ENCODE results near the gene HIC1. TPM values are rescaled to one million over a fixed set of nuclear protein-coding genes. Genes with fewer than 3 reads are reported as not detected.

The HIC1 gene
- total and polyA plus RNA-seq, 9 donors = 3.9 to 108 (median 60.8) TPM

- peak in 3 of 5 donors; percentile 43 to 64 (median 50) for DNase-seq
- no peak overlapping the region for H3K4me3 ChIP-seq
- peaks cover 24% of the 10 kb centered on the region for H3K4me1 ChIP-seq (ENCODE audit: insufficient read depth)
- intact Hi-C loops (cut with DNase I) = no loop called here
- no peak for TF ChIP-seq EP300 (IDR thresholded peaks at IDR 0.05)
- TF ChIP-seq CTCF (IDR thresholded peaks at IDR 0.05) = no peak
- no peak for TF ChIP-seq POLR2A (IDR thresholded peaks at IDR 0.05)
- 30 to 45% (median 33%) methylated on average over 17 of the region's 17 CpGs for WGBS, 3 donors
- H3K9me3 ChIP-seq = no peaks in the 10 kb centered on the region
- H3K36me3 ChIP-seq = no peaks in the 10 kb centered on the region
- H3K27me3 ChIP-seq = no peaks in the 10 kb centered on the region
- peak overlapping the region; percentile 9 to 78 for H3K27ac ChIP-seq
Measured at GRCh38 chr17:2076087-2076984, 21.4 kb downstream of the HIC1 start.

GRCh38 chr17:2077040-2077439 lies 22.1 kb downstream of the HIC1 start:
- TF ChIP-seq EP300 (IDR thresholded peaks at IDR 0.05) = no peak
- TF ChIP-seq POLR2A (IDR thresholded peaks at IDR 0.05) = no peak
- TF ChIP-seq CTCF (IDR thresholded peaks at IDR 0.05) = no peak
- H3K36me3 ChIP-seq = no peaks in the 10 kb centered on the region

GRCh38 chr17:2081564-2081963 lies 26.7 kb downstream of the HIC1 start:
- no peak overlapping the region for H3K27ac ChIP-seq
- intact Hi-C loops (cut with DNase I) = no loop called here

More at GRCh38 chr17:2077040-2077439, 22.1 kb downstream of the HIC1 start:
- intact Hi-C loops (cut with DNase I) = no loop called here
- peak overlapping the region; percentile 9 to 78 for H3K27ac ChIP-seq
- H3K27me3 ChIP-seq = no peaks in the 10 kb centered on the region
- no peak overlapping the region for H3K4me3 ChIP-seq
- no peak for DNase-seq
- WGBS, 3 donors = 60 to 66% (median 65%) methylated on average over 8 of the region's 8 CpGs
- no peaks in the 10 kb centered on the region for H3K9me3 ChIP-seq
- peaks cover 18% of the 10 kb centered on the region for H3K4me1 ChIP-seq (ENCODE audit: insufficient read depth)

More at GRCh38 chr17:2081564-2081963, 26.7 kb downstream of the HIC1 start:
- H3K9me3 ChIP-seq = no peaks in the 10 kb centered on the region
- no peak overlapping the region for H3K4me3 ChIP-seq
- no peak for DNase-seq
- WGBS, 3 donors = 77 to 82% (median 80%) methylated on average over 9 of the region's 9 CpGs
- TF ChIP-seq POLR2A (IDR thresholded peaks at IDR 0.05) (no peak), EP300 (IDR thresholded peaks at IDR 0.05) (no peak), CTCF (IDR thresholded peaks at IDR 0.05) (no peak)
- H3K36me3 ChIP-seq = no peaks in the 10 kb centered on the region
- peaks cover 27% of the 10 kb centered on the region for H3K4me1 ChIP-seq (ENCODE audit: insufficient read depth)
- no peaks in the 10 kb centered on the region for H3K27me3 ChIP-seq
